ENCODE results near the gene MAN1A1. TPM values are rescaled to one million over a fixed set of nuclear protein-coding genes. Genes with fewer than 3 reads are reported as not detected.
A peak's percentile ranks its signal among the peaks of the same experiment; 100 is the strongest.

Gene MAN1A1
- total RNA-seq, 2 experiments from 2014 or later: 13.7 to 13.9 TPM

- no peak overlapping the region for H3K4me3 Mint-ChIP-seq
- POLR2A ChIA-PET: no interaction called here
- H3K9me3 Mint-ChIP-seq (ENCODE audit: insufficient read depth): no peaks in the 10 kb centered on the region
- ATAC-seq: no peak
- DNase-seq: no peak
- CTCF ChIA-PET: no interaction called here
- no peaks in the 10 kb centered on the region for H3K27me3 Mint-ChIP-seq (ENCODE audit: low read depth)
- no peak overlapping the region for H3K27ac Mint-ChIP-seq
- H3K36me3 Mint-ChIP-seq (ENCODE audit: low read depth): peaks cover 18% of the 10 kb centered on the region
- peaks cover 17% of the 10 kb centered on the region for H3K4me1 Mint-ChIP-seq (ENCODE audit: low read depth)
These were observed 87.6 kb downstream of the MAN1A1 start for GRCh38 chr6:119261944-119262284.

- Mint-ChIP-seq H3K27me3 (ENCODE audit: low read depth) (no peaks in the 10 kb centered on the region), H3K4me1 (ENCODE audit: low read depth) (peaks cover 25% of the 10 kb centered on the region), H3K9me3 (ENCODE audit: insufficient read depth) (no peaks in the 10 kb centered on the region), H3K27ac (no peak overlapping the region), H3K36me3 (ENCODE audit: low read depth) (peaks cover 18% of the 10 kb centered on the region), H3K4me3 (no peak overlapping the region)
- ATAC-seq: no peak
- ChIA-PET CTCF (interaction anchor here (0.6 to 1.1 kb wide), 2 partner anchors 73 to 130 kb away, joined by 3 to 5 read pairs; no protein-coding TSS in a partner anchor), POLR2A (no interaction called here)
- no peak for DNase-seq
These were observed 90.5 kb downstream of the MAN1A1 start for GRCh38 chr6:119259027-119259426.

DNA sequence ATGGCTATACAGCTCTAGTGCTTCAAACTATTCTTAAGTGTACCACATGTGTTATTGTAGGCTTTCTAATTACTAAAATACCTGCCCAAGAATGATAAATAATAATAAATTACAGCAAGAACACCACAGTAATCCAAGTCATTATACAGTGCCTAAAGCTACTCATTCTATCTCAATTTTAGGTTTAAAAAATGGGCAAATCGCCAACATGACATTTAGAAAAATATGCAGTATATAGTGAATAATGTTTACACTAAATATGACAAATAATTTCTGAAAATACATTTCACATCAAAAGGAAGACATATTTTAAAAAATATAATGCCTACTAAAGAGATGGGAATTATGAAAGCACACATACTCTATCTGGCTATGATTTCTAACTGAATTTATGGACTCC is 91.8 kb downstream of the MAN1A1 start:
- ATAC-seq (no peak), DNase-seq (no peak)
- CTCF ChIA-PET: no interaction called here
- H3K36me3 Mint-ChIP-seq (ENCODE audit: low read depth): peaks cover 16% of the 10 kb centered on the region
- no peak overlapping the region for H3K4me3 Mint-ChIP-seq
- H3K4me1 Mint-ChIP-seq (ENCODE audit: low read depth): peaks cover 25% of the 10 kb centered on the region
- no peak overlapping the region for H3K27ac Mint-ChIP-seq
- no peaks in the 10 kb centered on the region for H3K27me3 Mint-ChIP-seq (ENCODE audit: low read depth)
- POLR2A ChIA-PET: no interaction called here
- no peaks in the 10 kb centered on the region for H3K9me3 Mint-ChIP-seq (ENCODE audit: insufficient read depth)

DNA sequence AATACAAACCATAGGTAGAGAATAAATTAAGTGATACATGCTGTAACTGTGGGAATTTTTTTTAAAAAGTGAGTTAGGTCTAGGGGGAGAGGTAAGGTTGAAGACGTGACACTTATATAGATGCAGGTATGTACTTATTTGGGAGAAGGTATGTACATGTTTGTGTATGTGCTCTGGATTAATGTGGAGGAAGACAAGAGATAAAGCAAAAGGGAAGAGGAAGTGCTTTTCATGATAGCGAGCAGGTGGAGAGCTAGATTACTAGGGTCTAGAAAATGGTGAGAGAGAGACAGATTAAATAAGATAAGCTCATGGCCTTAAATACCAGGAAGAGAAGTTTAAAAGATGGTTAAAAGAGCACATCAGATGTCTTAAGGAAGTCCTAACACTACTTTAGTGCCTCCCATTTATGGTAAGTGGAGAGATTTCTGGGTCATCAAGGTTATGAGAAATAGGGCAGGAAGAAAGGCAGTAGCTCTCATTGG is 92.5 kb downstream of the MAN1A1 start:
- H3K27me3 Mint-ChIP-seq (ENCODE audit: low read depth): no peaks in the 10 kb centered on the region
- ATAC-seq (no peak), DNase-seq (no peak)
- H3K4me1 Mint-ChIP-seq (ENCODE audit: low read depth): peaks cover 25% of the 10 kb centered on the region
- peak overlapping the region; percentile 7 for H3K27ac Mint-ChIP-seq
- CTCF ChIA-PET: no interaction called here
- no peak overlapping the region for H3K4me3 Mint-ChIP-seq
- no peaks in the 10 kb centered on the region for H3K9me3 Mint-ChIP-seq (ENCODE audit: insufficient read depth)
- POLR2A ChIA-PET: no interaction called here
- peaks cover 12% of the 10 kb centered on the region for H3K36me3 Mint-ChIP-seq (ENCODE audit: low read depth)

GRCh38 chr6:119256392-119256791 is 93.2 kb downstream of the MAN1A1 start:
- peaks cover 7% of the 10 kb centered on the region for H3K36me3 Mint-ChIP-seq (ENCODE audit: low read depth)
- H3K4me1 Mint-ChIP-seq (ENCODE audit: low read depth): peaks cover 20% of the 10 kb centered on the region
- no peak overlapping the region for H3K4me3 Mint-ChIP-seq
- H3K9me3 Mint-ChIP-seq (ENCODE audit: insufficient read depth): no peaks in the 10 kb centered on the region
- DNase-seq: no peak
- H3K27me3 Mint-ChIP-seq (ENCODE audit: low read depth): no peaks in the 10 kb centered on the region
- ChIA-PET POLR2A (no interaction called here), CTCF (no interaction called here)
- no peak overlapping the region for H3K27ac Mint-ChIP-seq
- ATAC-seq: no peak

DNA sequence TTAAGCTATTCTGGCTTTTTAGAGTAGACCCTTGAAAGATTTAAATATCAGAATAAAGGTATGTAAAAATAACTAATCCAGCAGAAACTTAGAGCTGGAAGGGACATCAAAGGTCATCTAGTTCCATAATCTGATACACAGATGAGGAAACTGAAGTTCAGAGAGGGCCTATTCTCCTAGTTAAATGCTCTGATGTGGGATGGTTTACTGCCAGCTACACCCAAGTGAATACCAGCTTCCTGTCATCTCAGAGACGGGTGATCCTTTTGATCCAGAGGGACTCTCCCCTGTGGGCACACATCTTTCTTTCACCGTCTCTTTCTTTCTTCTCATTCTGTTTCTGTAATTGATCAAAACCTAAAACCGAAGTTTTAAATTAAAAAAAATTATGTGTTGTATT is 94.1 kb downstream of the MAN1A1 start:
- ChIA-PET CTCF (no interaction called here), POLR2A (no interaction called here)
- Mint-ChIP-seq H3K9me3 (ENCODE audit: insufficient read depth) (no peaks in the 10 kb centered on the region), H3K4me1 (ENCODE audit: low read depth) (peaks cover 20% of the 10 kb centered on the region), H3K36me3 (ENCODE audit: low read depth) (peaks cover 7% of the 10 kb centered on the region), H3K27ac (no peak overlapping the region), H3K27me3 (ENCODE audit: low read depth) (no peaks in the 10 kb centered on the region), H3K4me3 (no peak overlapping the region)
- DNase-seq: no peak
- peak; percentile 49 for ATAC-seq

DNA sequence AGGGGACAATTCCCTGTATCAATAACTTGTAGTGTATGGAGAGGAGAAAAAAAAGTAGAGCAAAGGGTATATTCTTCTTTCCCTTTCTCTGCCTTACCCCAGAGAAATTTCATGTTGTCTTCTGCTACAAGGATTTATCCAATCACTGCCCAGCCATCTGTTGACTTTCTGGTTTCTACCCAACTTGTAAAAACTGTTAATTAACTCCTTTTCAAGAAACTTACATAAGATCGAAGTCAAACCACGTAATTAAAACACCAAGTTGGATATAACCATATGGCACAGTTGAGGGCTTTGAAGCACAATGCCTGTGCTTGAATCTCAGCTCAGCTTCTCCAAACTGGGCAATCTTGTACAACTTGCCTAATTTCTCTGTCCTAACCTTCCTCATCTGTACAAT is 99.5 kb downstream of the MAN1A1 start:
- Mint-ChIP-seq H3K4me1 (ENCODE audit: low read depth) (peaks cover 2% of the 10 kb centered on the region), H3K9me3 (ENCODE audit: insufficient read depth) (no peaks in the 10 kb centered on the region), H3K4me3 (no peak overlapping the region), H3K36me3 (ENCODE audit: low read depth) (peaks cover 15% of the 10 kb centered on the region), H3K27ac (no peak overlapping the region), H3K27me3 (ENCODE audit: low read depth) (no peaks in the 10 kb centered on the region)
- ATAC-seq (no peak), DNase-seq (no peak)
- CTCF ChIA-PET: no interaction called here
- POLR2A ChIA-PET: no interaction called here

DNA sequence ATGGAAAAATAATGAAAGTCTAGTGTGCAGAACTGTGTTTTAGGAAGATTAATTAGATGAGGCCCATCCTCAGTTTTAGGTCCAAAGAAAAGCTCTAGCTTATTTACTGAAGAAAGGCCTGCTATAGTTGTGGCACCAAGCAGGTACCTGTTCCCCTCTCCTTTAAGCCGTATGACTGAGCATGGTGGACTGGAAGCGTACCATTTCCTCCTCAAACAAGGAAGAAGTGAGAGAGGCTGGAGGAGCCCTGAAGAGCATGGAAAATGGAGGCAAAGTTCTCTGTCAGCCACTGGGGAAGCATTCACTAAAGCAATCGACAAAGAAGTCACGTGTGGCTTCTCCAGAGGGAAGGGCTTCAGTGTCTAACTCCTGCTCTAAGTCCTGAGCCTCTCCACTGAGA is 100.2 kb downstream of the MAN1A1 start:
- peaks cover 15% of the 10 kb centered on the region for H3K36me3 Mint-ChIP-seq (ENCODE audit: low read depth)
- ChIA-PET POLR2A (no interaction called here), CTCF (no interaction called here)
- no peak for DNase-seq
- no peaks in the 10 kb centered on the region for H3K27me3 Mint-ChIP-seq (ENCODE audit: low read depth)
- H3K9me3 Mint-ChIP-seq (ENCODE audit: insufficient read depth): no peaks in the 10 kb centered on the region
- ATAC-seq: no peak
- H3K4me1 Mint-ChIP-seq (ENCODE audit: low read depth): no peaks in the 10 kb centered on the region
- no peak overlapping the region for H3K4me3 Mint-ChIP-seq
- no peak overlapping the region for H3K27ac Mint-ChIP-seq

GRCh38 chr6:119247504-119247903 is 102.1 kb downstream of the MAN1A1 start:
- Mint-ChIP-seq H3K9me3 (ENCODE audit: insufficient read depth) (no peaks in the 10 kb centered on the region), H3K27me3 (ENCODE audit: low read depth) (no peaks in the 10 kb centered on the region), H3K4me3 (no peak overlapping the region), H3K36me3 (ENCODE audit: low read depth) (peaks cover 12% of the 10 kb centered on the region), H3K27ac (no peak overlapping the region), H3K4me1 (ENCODE audit: low read depth) (no peaks in the 10 kb centered on the region)
- ChIA-PET CTCF (no interaction called here), POLR2A (no interaction called here)
- no peak for DNase-seq
- no peak for ATAC-seq

- H3K4me1 Mint-ChIP-seq (ENCODE audit: low read depth): no peaks in the 10 kb centered on the region
- CTCF ChIA-PET: interaction anchor here (0.6 kb wide), 1 partner anchor 104 kb away, joined by 3 read pairs; no protein-coding TSS in a partner anchor
- no peak for ATAC-seq
- DNase-seq: no peak
- peaks cover 10% of the 10 kb centered on the region for H3K36me3 Mint-ChIP-seq (ENCODE audit: low read depth)
- POLR2A ChIA-PET: no interaction called here
- H3K27me3 Mint-ChIP-seq (ENCODE audit: low read depth): no peaks in the 10 kb centered on the region
- no peaks in the 10 kb centered on the region for H3K9me3 Mint-ChIP-seq (ENCODE audit: insufficient read depth)
- no peak overlapping the region for H3K4me3 Mint-ChIP-seq
- H3K27ac Mint-ChIP-seq: no peak overlapping the region
These were observed 105.9 kb downstream of the MAN1A1 start for GRCh38 chr6:119243657-119244056.

DNA sequence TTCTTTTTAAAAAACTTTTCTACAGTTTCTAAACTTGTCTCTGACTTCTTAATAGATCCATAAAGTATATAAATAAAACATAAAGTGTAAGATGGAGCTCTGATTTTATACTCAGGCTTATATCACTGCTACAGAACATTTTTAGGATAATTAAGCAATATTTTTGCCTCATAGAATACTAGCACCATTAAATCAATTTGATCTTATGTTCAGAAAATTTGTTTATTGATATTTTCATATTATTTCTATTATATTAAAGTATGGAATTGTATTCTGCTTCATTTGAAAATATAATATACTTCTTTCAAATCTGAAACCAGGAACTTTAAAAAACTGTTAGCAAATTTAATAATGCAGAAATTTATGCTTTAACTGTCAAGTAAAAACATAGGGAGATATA is 106.5 kb downstream of the MAN1A1 start:
- H3K36me3 Mint-ChIP-seq (ENCODE audit: low read depth): peaks cover 10% of the 10 kb centered on the region
- POLR2A ChIA-PET: no interaction called here
- DNase-seq (no peak), ATAC-seq (no peak)
- H3K4me3 Mint-ChIP-seq: no peak overlapping the region
- CTCF ChIA-PET: interaction anchor here (0.6 kb wide), 1 partner anchor 104 kb away, joined by 3 read pairs; no protein-coding TSS in a partner anchor
- H3K27ac Mint-ChIP-seq: no peak overlapping the region
- no peaks in the 10 kb centered on the region for H3K4me1 Mint-ChIP-seq (ENCODE audit: low read depth)
- no peaks in the 10 kb centered on the region for H3K9me3 Mint-ChIP-seq (ENCODE audit: insufficient read depth)
- no peaks in the 10 kb centered on the region for H3K27me3 Mint-ChIP-seq (ENCODE audit: low read depth)

- Mint-ChIP-seq H3K27me3 (ENCODE audit: low read depth) (no peaks in the 10 kb centered on the region), H3K4me3 (no peak overlapping the region), H3K36me3 (ENCODE audit: low read depth) (peaks cover 7% of the 10 kb centered on the region), H3K9me3 (ENCODE audit: insufficient read depth) (no peaks in the 10 kb centered on the region), H3K27ac (no peak overlapping the region), H3K4me1 (ENCODE audit: low read depth) (no peaks in the 10 kb centered on the region)
- DNase-seq (no peak), ATAC-seq (no peak)
- CTCF ChIA-PET: interaction anchor here (1.2 kb wide), 1 partner anchor 29 kb away, joined by 3 read pairs; no protein-coding TSS in a partner anchor
- POLR2A ChIA-PET: no interaction called here
These were observed 107.8 kb downstream of the MAN1A1 start for GRCh38 chr6:119241540-119242309.

- no peak overlapping the region for H3K27ac Mint-ChIP-seq
- H3K4me1 Mint-ChIP-seq (ENCODE audit: low read depth): no peaks in the 10 kb centered on the region
- no peaks in the 10 kb centered on the region for H3K9me3 Mint-ChIP-seq (ENCODE audit: insufficient read depth)
- no peak overlapping the region for H3K4me3 Mint-ChIP-seq
- ChIA-PET POLR2A (no interaction called here), CTCF (no interaction called here)
- ATAC-seq (no peak), DNase-seq (no peak)
- peaks cover 11% of the 10 kb centered on the region for H3K36me3 Mint-ChIP-seq (ENCODE audit: low read depth)
- no peaks in the 10 kb centered on the region for H3K27me3 Mint-ChIP-seq (ENCODE audit: low read depth)
These were observed 108.5 kb downstream of the MAN1A1 start for GRCh38 chr6:119241111-119241465.

Data from activated CD8-positive, alpha-beta T cell treated with anti-CD3 and anti-CD28 coated beads, Interleukin-2, amount 10 ng/mL, durations not matched to agents 7 days and 5 days (primary cell).